Measurements from ENCODE around the gene ATP8A2. TPM values are rescaled to one million over a fixed set of nuclear protein-coding genes. Genes with fewer than 3 reads are reported as not detected.

The ATP8A2 gene
- total RNA-seq, 1 donor from 2014 or later = 1.9 TPM

- ATAC-seq = no peak
- Histone ChIP-seq H3K4me1 (no peaks in the 10 kb centered on the region), H3K27me3 (no peaks in the 10 kb centered on the region), H3K4me3 (no peak overlapping the region), H3K36me3 (no peaks in the 10 kb centered on the region), H3K9me3 (no peaks in the 10 kb centered on the region), H3K27ac (no peak overlapping the region)
- intact Hi-C loops (cut with DNase I) = no loop called here
- no peak for DNase-seq
- TF ChIP-seq CTCF (IDR thresholded peaks at IDR 0.05) = no peak
Observed at GRCh38 chr13:25939961-25940687, 568.4 kb downstream of the ATP8A2 start.

- TF ChIP-seq CTCF (IDR thresholded peaks at IDR 0.05) = no peak
- Histone ChIP-seq H3K27me3 (no peaks in the 10 kb centered on the region), H3K9me3 (no peaks in the 10 kb centered on the region), H3K36me3 (no peaks in the 10 kb centered on the region), H3K4me3 (no peak overlapping the region), H3K27ac (no peak overlapping the region), H3K4me1 (no peaks in the 10 kb centered on the region)
- DNase-seq (no peak), ATAC-seq (no peak)
- intact Hi-C loops (cut with DNase I) = no loop called here
Observed at GRCh38 chr13:25943081-25943480, 571.3 kb downstream of the ATP8A2 start.

- intact Hi-C loops (cut with DNase I) = no loop called here
- H3K27me3 ChIP-seq = no peaks in the 10 kb centered on the region
- H3K36me3 ChIP-seq = no peaks in the 10 kb centered on the region
- H3K4me3 ChIP-seq = no peak overlapping the region
- no peaks in the 10 kb centered on the region for H3K4me1 ChIP-seq
- TF ChIP-seq CTCF (IDR thresholded peaks at IDR 0.05) = no peak
- DNase-seq = no peak
- ATAC-seq = peak; percentile 42
- no peak overlapping the region for H3K27ac ChIP-seq
- H3K9me3 ChIP-seq = no peaks in the 10 kb centered on the region
Observed at GRCh38 chr13:25943658-25944057, 571.9 kb downstream of the ATP8A2 start.

GRCh38 chr13:25945596-25945995 lies 573.8 kb downstream of the ATP8A2 start:
- Histone ChIP-seq H3K9me3 (no peaks in the 10 kb centered on the region), H3K27ac (no peak overlapping the region), H3K4me3 (no peak overlapping the region), H3K4me1 (no peaks in the 10 kb centered on the region), H3K27me3 (no peaks in the 10 kb centered on the region), H3K36me3 (no peaks in the 10 kb centered on the region)
- TF ChIP-seq CTCF (IDR thresholded peaks at IDR 0.05) = no peak
- intact Hi-C loops (cut with DNase I) = no loop called here
- DNase-seq = no peak
- ATAC-seq = no peak

GRCh38 chr13:25946321-25946720 lies 574.5 kb downstream of the ATP8A2 start:
- intact Hi-C loops (cut with DNase I) = no loop called here
- DNase-seq (no peak), ATAC-seq (no peak)
- no peak for TF ChIP-seq CTCF (IDR thresholded peaks at IDR 0.05)
- Histone ChIP-seq H3K4me3 (no peak overlapping the region), H3K27me3 (no peaks in the 10 kb centered on the region), H3K36me3 (no peaks in the 10 kb centered on the region), H3K27ac (no peak overlapping the region), H3K9me3 (no peaks in the 10 kb centered on the region), H3K4me1 (no peaks in the 10 kb centered on the region)

GRCh38 chr13:25948910-25949309 lies 577.1 kb downstream of the ATP8A2 start:
- H3K9me3 ChIP-seq = no peaks in the 10 kb centered on the region
- H3K4me1 ChIP-seq = no peaks in the 10 kb centered on the region
- H3K4me3 ChIP-seq = no peak overlapping the region
- H3K27me3 ChIP-seq = no peaks in the 10 kb centered on the region
- intact Hi-C loops (cut with DNase I) = no loop called here
- no peak for TF ChIP-seq CTCF (IDR thresholded peaks at IDR 0.05)
- DNase-seq (no peak), ATAC-seq (no peak)
- no peak overlapping the region for H3K27ac ChIP-seq
- no peaks in the 10 kb centered on the region for H3K36me3 ChIP-seq

All from upper lobe of right lung (tissue), 1 donor.